Posterior cingulate gyrus (tissue), 11 donors: ENCODE data around the gene IQGAP3.
"Not testable (repeated sequence)": the region's sequence is repeated elsewhere in the genome, so short reads cannot be mapped to it uniquely, and the experiment has no call there.

ENCODE experiments used
- DNase-seq, 10 donors: peaks; one replicate each; pipeline versions ENCODE4 v3.0.0 to v3.0.0-alpha.2; 2020 to 2021; ENCODE audit warnings: mixed read lengths in 3 of 10
- intact Hi-C: fragments of 100-400 bp; cut with DNase I; formaldehyde crosslinking; loops from one replicate; pipeline ENCODE4 v1.15.1; 2023

Gene IQGAP3

DNA sequence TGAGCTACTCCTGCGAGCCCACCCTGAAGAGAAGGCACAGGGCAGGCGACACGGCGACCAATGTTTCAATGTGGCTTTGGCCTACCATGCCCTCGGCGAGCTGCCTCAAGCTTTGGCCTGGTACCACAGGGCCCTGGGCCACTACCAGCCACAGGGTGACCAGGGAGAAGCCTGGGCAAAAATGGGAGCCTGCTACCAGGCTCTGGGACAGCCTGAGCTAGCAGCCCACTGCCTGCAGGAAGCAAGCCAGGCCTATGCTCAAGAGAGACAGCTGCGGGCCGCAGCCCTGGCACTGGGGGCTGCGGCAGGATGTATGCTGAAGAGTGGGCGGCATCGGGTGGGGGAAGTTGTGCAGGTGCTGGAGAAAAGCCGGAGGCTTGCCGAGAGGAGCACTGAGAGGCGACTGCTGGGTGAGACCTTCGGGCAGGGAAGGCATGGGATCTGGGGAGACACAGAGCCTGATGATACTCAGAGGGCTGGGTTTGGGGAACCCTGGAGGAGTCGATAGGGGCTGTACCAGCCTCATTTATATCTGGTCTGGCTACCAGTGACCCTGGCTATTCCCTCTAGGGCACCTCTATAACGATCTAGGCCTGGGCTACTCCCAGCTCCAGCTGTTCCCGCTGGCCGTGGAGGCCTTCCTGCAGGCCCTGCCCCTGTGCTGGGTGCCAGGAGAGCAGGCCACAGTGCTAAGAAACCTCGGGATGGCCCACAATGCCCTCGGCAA is 9.5 kb upstream of the IQGAP3 start:
- intact Hi-C loops, result no loop called here
- peak in 2 of 10 donors; percentile 77 to 79 for DNase-seq

- intact Hi-C loops, result no loop called here
- DNase-seq, result peak in 1 of 10 donors; percentile 36
Measured at GRCh38 chr1:156579472-156579871, 7.1 kb upstream of the IQGAP3 start, which contains the start of gene TTC24. TTC24 (plus strand) TSS chr1:156579723; CDS start chr1:156581365, 1,642 bp downstream.

DNA sequence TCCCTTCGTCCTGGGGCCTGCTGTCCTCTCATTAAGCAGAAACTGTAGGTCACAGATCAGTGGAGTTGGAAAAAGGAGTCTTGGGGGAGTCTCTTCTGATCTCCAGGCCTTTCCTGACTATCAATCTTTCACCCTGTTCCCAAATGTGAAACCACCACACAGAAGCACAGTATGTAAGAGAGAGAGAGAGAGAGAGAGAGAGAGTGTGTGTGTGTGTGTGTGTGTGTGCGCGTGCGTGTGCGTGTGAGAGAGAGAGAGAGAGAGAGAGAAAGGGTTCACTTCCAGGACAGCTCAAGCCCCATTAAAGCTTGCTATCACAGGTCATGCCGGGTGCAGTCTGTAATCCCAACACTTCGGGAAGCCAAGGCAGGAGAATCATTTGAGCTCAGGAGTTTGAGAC is 5.7 kb upstream of the IQGAP3 start:
- no peak for DNase-seq
- intact Hi-C loops, result no loop called here

DNA sequence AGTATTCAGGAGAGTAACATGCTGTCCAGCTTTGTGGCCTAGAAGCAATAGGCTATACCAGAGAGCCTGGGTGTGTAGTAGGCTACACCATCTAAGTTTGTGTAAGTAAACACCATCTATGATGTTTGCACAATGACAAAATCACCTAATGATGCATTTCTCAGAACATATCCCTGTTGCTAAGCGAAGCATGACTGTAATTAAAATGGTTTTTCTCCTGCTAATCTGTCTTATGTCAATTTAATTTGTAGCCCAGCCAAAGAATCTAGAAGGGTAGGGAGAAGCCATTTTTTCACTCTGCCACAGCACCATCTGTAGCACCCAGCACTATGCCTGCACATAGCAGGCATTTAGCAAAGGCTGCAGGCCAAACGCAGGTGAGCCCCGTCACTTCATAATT is 5.2 kb upstream of the IQGAP3 start:
- intact Hi-C loops, result no loop called here
- no peak for DNase-seq

DNA sequence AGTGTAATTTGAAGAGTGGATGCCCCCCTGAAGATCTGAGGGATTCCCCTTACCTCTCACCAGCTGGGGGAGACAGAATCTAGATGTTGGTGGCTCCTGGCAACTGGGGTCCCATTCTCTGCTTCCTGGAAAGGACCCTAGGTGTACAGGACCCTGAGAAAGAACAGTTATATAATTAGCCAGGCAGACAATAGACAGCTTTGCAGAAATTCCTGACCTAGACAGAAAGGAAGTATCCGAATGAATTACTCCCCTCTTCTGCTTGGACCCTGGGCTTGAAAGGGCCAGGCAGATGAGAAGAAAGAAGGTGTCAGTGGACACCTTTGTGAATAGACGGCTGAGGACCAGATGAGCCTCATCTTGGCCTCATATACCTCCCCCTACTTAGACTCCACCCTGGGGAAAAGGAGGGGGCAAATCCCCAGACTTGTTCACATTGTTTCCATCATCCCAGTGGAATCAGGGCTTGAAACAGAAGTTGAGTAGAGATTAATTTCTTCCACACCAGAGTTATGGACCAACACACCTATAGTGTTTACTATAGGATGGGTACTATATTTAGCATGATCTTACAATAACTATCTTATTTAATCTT is 1.8 kb upstream of the IQGAP3 start:
- no peak for DNase-seq
- intact Hi-C loops, result loop anchor here (5.0 kb wide), 1 partner anchor 62 kb away; no protein-coding TSS in a partner anchor

GRCh38 chr1:156572663-156573018 is 276 bp upstream of the IQGAP3 start:
- DNase-seq, result no peak

GRCh38 chr1:156571261-156571852 is 1.0 kb downstream of the IQGAP3 start:
- peak in 1 of 10 donors; percentile 7 for DNase-seq
- intact Hi-C loops, result loop anchor here (5.0 kb wide), 1 partner anchor 59 kb away; no protein-coding TSS in a partner anchor

More at GRCh38 chr1:156572663-156573018, 276 bp upstream of the IQGAP3 start:
- intact Hi-C loops, result loop anchor here (5.0 kb wide), 1 partner anchor 60 kb away; no protein-coding TSS in a partner anchor

GRCh38 chr1:156566436-156566835 is 5.9 kb downstream of the IQGAP3 start:
- intact Hi-C loops, result no loop called here

GRCh38 chr1:156565519-156565918 is 6.8 kb downstream of the IQGAP3 start:
- intact Hi-C loops, result no loop called here
- peak in 1 of 10 donors; percentile 14 for DNase-seq

More at GRCh38 chr1:156566436-156566835, 5.9 kb downstream of the IQGAP3 start:
- peak in 2 of 10 donors; percentile 25 to 30 for DNase-seq

DNA sequence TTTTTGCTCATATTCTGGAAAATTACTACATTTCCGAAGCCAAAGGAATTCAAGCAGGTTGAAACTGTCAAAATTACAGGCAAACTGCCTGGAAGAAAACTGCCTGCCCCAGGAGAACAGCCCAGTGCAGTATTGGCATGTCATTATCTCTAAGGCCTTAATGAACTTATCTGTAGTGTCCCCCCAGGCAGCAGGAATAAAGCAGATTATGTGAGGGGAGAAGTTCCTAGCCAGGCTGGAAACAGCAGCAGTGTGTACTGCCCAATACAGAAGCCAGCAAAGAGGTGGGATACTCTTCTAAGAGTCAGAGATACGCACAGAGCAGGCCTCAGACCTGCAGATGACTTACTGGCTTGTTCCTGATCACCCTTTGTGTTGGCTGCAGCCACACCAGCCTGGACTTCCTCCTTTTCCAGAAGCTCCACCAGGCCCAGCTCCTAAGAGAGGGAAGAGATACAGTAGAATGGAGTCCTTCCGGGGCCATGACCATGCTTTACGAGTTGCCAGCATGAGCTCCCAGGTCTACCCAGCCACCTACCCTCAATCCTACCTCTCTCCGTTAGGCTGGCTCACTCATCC is 11.7 kb downstream of the IQGAP3 start:
- intact Hi-C loops, result no loop called here
- DNase-seq, result peak in 1 of 10 donors; percentile 72

GRCh38 chr1:156559797-156560385 is 12.5 kb downstream of the IQGAP3 start:
- peak in 1 of 10 donors; percentile 3 for DNase-seq
- intact Hi-C loops, result no loop called here

- DNase-seq, result peak in 1 of 10 donors; percentile 37
- intact Hi-C loops, result no loop called here
Measured at GRCh38 chr1:156559086-156559796, 13.1 kb downstream of the IQGAP3 start.

DNA sequence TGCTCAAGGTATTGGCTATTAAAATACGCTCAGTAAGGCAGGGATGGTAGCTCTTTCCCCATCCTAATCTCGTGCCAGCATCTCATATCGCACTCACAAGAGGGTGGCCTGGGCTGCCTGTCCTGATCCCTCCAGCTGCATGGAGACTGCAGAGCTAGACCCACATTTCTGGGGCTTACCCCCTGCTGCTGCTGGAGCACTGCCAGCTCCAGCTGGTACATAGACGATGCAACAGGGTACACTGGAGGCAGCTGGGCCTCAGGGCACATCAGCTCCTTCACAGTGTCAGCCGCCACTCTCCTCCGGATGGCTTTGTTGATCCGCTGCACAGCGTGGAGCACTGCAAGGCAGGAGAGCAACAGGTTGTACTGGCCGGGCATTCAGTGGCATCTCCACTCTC is 16.0 kb downstream of the IQGAP3 start:
- DNase-seq, result peak in 1 of 10 donors; percentile 64
- intact Hi-C loops, result no loop called here

DNA sequence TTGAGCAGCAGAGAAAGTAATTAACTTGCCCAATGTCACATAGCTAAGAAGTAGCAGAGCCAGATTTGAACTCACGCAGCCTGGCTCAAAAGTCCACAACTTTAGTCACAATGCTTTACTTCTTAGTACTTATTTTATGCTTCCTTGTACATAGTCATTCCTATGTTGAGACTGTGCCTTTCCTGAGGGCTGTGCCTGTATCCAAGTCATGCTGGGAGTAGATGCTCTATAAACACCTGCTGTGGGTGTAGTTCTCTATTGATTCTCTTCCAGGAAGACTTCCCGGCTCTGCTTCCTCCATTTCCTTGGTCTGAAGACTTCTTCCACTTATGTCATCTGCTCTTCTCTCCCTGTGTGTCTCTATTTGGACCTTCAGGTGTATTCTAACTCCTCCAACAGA is 16.6 kb downstream of the IQGAP3 start:
- intact Hi-C loops, result no loop called here
- DNase-seq, result peak in 1 of 10 donors; percentile 2

- peak in 1 of 10 donors; percentile 44 for DNase-seq
- intact Hi-C loops, result no loop called here
Measured at GRCh38 chr1:156554971-156555370, 17.4 kb downstream of the IQGAP3 start.

DNA sequence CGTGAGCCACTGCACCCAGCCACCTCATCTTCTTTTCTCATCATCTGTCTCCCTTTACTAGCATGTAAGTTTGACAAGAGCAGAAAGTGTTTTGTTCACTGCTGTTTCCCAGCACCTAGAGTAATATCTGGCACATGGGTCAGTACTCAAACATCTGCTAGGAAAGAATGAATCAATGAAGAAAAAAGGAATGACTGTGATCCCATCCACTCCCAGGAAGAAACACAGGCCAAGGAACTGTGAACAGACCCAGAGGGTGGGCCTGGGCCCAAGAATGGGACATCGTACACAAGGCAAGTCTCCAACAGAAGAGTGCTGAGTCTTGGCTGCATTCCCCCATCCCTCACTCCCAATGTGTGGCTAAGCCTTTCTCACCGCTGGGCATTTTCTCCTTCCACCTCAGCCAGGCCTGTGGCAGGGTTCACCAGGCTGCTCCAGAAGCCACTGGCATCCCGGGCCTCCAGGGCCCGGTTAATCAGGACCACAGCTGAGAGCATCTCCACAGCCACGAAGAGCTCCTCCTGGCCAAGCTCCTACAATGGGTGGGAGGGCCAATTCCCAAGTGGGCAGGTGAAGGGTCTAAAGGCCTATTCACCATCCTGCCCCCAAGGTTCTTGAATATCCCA is 18.4 kb downstream of the IQGAP3 start:
- intact Hi-C loops, result no loop called here
- peak in 1 of 10 donors; percentile 60 for DNase-seq

DNA sequence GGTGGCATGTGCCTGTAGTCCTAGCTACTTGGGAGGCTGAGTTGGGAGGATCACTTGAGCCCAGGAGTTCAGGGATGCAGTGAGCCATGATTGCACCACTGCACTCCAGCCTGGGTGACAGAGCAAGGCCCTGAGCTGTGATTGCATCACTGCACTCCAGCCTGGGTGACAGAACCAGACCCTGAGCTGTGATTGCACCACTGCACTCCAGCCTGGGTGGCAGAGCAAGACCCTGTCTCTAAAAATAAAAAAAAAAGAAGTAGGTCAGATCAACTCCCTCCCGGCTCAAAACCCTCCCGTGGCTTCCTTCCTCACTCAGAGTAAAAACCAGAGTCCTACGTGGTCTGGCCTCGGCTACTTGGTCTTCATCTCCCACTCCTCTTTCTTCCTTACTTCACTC is 19.4 kb downstream of the IQGAP3 start:
- intact Hi-C loops, result not testable (repeated sequence)
- DNase-seq, result peak in 1 of 10 donors; percentile 88

DNA sequence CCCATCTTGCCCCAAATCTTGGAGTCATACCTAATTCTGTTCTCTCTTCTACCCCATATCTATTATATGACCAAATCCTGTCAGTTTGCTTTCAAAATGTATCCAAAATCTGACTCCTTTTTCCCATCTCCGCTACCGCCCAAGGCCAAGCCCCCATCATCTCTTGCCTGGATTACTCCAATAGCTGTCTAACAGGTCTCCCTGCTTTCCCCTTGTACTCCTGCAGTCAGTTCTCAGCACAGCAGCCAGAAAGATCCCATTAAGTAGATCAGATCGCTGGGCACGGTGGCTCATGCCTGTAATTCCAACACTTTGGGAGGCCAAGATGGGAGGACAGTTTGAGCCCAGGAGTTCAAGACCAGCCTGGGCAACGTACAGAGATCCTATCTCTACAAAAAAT is 19.8 kb downstream of the IQGAP3 start:
- intact Hi-C loops, result no loop called here

GRCh38 chr1:156551869-156552268 is 20.5 kb downstream of the IQGAP3 start:
- peak in 1 of 10 donors; percentile 41 for DNase-seq
- intact Hi-C loops, result no loop called here

More for the DNA sequence above, 19.8 kb downstream of the IQGAP3 start:
- DNase-seq, result no peak
